ENCODE measurements around the gene GCK.

DNA sequence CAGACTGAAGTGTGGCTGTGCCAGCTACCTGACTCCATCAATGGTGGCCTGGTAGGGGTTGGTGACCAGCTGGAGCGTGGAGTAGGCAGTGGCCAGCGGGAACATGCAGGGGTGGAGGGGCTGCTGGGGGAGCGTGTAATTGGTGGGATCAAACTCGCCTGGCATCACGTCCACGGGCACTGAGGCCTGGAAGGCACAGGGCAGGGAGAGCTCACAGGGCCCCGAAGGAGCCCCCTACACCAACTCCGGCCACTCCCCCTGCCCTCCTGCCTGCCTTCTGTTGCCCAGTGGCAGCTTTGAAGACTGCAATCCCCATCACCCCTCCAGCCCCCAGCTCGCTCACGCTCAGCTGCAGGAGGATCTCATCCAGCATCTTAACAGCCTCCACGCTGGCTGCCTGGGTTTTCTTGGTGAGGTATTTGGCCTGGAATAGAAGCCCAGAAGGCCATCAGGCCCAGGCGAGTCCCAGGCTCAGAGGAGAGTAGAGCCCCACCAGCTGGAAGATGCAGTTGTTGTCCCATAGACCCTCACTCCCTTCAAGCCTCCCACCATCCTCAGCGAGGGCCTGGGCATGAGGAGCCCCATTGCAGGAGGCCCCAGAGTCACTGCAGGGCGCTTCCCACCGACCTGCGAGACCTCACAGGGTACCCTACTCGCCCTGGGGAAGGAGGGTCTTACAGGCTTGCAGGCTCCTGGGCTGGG, 73.0 kb downstream of the GCK start:
- TF ChIP-seq CTCF (IDR thresholded peaks at IDR 0.05) (no peak), POLR2A (IDR thresholded peaks at IDR 0.05) (no peak)
